ENCODE results near the gene MYMX.
A peak's percentile ranks its signal among the peaks of the same experiment; 100 is the strongest.
"Not testable (repeated sequence)": the region's sequence is repeated elsewhere in the genome, so short reads cannot be mapped to it uniquely, and the experiment has no call there.

The MYMX gene

DNA sequence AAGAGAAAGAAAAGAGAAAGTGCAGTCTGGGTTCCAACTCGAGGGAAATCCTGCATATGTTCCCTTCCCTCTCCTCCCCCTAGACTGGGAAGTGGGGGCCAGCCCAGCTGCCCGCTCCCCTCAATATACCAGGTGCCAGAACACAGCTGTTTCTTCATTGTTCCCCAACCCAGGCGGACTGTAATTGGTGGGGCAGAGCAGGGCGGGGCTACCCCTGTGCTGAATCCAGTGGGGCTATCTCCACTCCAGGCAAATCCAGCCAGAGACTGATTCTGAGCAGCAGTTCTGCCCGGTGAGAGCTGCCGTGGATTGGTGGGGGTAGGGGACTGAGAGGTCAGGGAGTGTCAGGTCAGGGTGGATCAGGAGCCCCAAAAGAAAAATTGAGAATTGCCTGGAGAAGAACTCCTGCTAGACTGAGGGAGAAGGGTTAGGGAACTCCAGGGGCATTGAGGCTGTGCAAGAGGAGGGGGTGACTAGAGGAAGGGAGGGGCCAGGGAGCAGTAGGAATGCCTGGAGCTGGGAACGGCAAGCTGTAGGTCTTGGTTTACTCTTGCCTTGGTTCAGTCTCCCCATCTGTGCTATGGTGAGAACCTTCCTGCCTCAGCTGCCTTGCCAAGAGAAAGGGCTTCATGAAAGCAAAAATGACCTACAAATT lies at the start of gene MYMX:
Gene MYMX (plus strand): TSS at position 250 of the 655 bp plus-strand sequence. CDS start 546 bp downstream, outside the sequence.
- no peak for DNase-seq

DNA sequence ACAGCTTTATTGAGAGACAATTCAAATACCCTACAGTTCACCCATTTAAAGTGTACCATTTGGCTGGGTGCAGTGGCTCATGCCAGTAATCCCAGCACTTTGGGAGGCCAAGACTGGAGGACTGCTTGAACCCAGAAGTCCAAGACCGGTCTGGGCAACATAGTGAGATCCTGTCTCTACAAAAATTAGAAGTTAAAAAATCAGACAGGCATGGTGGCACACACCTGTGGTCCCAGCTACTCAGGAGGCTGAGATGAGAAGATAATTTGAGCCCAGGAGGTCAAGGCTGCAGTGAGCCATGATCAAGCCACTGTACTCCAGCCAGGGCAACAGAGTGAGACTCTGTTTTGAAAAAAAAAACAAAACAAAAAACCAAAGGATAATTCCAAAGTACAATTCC lies 49.2 kb upstream of the MYMX start:
- no peak for DNase-seq

DNA sequence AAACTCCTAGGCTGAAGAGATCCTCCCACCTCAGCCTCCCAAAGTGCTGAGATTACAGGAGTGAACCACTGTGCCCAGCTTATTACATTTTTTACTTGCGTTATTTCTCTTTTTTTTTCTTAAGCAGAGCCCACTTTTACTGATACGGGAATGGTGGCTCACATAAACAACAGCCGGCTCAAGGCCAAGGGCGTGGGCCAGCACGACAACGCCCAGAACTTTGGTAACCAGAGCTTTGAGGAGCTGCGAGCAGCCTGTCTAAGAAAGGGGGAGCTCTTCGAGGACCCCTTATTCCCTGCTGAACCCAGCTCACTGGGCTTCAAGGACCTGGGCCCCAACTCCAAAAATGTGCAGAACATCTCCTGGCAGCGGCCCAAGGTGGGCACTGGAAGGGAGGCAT lies 47.6 kb upstream of the MYMX start:
- no peak for DNase-seq

DNA sequence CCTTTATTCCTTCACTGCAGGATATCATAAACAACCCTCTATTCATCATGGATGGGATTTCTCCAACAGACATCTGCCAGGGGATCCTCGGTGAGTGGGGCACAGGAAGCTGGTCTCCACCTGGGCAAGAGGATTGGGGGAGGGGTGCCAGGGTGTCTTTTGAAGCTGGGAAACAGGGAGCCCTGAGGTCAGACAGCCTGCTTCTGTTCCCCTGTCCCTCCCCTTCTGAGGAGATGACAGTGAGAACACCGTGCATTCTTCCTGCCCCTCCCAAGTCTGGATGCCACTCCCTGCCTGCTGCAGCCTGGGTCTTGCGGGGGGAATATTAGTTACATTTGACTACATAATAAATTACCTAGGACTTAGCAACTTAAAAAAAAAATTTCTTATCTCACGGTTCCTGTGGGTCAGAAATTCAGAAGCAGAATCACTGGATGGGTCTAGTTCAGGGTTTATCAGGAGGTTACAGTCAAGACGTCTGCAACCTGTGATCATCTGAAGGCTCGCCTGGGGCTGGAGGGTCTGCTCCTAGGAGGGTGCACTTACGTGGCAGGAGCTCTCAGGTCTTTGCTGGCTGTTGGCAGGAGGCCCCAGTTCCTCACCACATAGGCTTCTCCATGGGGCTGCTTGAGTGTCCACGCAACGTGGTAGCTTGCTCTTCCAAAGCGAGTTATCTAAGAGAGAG lies 46.7 kb upstream of the MYMX start:
- DNase-seq = no peak

DNA sequence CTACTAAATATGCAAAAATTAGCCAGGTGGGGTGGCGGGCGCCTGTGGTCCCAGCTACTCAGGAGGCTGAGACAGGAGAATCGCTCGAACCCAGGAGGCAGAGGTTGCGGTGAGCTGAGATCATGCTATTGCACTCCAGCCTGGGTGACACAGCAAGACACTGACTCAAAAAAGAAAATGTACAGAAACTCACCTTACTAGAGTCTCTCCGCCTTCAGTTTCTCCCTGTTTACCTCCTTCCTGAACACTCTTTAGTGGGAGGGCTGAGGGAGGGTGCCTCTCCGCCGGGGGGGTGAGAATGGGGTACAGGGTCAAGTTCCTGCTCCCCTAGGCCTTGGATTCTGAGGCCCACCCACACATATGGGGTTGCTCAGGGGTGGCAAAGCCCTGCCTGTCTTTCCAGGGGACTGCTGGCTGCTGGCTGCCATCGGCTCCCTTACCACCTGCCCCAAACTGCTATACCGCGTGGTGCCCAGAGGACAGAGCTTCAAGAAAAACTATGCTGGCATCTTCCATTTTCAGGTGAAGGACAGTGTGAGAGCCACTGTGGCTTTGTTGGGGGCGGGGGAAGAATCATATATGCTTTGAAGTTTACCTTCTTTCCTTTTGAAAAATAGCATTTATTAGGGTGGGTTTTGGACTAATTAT lies 44.7 kb upstream of the MYMX start:
- DNase-seq = no peak

DNA sequence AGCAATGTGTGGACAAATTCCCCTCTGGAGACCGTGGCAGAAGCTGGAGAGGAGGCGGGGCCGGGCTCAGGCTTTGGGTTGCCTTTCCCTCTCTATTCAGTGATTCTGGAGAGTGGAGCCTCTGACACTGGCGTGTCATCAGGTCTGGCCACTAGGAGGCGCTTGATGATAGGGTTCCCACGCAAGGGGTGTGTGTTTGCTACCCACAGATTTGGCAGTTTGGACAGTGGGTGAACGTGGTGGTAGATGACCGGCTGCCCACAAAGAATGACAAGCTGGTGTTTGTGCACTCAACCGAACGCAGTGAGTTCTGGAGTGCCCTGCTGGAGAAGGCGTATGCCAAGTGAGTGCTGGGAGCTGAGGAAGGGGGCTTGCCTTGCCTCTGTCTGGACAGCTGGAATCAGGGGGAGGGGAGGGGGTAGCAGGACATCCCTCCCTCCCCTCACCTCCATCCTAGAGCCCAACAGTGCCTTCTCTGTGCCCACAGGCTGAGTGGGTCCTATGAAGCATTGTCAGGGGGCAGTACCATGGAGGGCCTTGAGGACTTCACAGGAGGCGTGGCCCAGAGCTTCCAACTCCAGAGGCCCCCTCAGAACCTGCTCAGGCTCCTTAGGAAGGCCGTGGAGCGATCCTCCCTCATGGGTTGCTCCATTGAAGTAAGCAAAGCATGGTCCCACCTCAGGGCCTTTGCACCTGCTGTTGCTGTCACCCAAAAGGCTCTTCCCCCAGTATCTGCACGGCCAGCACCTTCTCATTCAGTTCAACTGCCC lies 43.8 kb upstream of the MYMX start:
- peak; percentile 20 to 56 for DNase-seq

DNA sequence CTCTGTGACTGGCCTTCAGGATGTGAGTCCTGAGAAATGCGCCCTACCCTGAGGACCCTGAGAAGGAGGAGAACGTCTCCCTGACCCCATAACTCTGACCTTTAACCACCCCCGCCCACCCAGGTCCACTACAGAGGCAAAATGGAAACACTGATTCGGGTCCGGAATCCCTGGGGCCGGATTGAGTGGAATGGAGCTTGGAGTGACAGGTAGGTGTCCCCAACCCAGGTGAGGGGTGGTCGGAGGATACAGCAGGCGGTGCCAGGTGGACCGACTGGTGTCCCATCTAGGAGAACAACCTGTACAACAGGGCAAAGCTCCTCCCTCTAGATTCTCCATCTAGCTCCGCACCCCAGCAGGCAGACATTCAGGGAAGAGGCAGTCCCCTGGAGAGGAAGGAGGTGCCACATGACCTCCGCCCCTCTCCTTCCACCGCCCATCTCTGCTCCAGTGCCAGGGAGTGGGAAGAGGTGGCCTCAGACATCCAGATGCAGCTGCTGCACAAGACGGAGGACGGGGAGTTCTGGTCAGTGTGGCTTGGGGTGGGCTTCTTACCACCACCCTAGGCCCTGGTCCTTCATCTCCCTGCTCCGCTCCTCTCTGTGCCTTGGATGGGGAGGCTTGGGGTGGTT lies 40.5 kb upstream of the MYMX start:
- DNase-seq = no peak

DNA sequence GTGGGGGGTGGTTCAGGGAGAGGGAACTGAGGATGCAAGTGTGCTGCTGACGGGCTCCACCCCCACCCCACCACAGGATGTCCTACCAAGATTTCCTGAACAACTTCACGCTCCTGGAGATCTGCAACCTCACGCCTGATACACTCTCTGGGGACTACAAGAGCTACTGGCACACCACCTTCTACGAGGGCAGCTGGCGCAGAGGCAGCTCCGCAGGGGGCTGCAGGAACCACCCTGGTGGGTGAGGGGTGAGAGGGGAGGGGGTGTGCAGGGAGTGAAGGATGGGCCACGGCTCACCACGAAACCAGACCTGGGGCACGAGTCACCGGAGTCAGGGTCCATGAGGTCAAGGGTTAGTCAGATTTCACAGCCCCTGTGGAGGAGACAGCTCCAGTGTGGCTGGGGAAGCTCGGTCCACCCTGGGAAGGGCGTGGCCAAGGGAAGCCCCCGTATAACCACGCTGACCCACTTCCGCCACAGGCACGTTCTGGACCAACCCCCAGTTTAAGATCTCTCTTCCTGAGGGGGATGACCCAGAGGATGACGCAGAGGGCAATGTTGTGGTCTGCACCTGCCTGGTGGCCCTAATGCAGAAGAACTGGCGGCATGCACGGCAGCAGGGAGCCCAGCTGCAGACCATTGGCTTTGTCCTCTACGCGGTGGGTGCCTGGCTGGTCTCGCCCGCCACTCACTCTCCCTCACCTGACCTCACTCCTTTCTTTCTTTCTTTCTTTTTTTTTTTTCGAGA lies 39.8 kb upstream of the MYMX start:
- no peak for DNase-seq

DNA sequence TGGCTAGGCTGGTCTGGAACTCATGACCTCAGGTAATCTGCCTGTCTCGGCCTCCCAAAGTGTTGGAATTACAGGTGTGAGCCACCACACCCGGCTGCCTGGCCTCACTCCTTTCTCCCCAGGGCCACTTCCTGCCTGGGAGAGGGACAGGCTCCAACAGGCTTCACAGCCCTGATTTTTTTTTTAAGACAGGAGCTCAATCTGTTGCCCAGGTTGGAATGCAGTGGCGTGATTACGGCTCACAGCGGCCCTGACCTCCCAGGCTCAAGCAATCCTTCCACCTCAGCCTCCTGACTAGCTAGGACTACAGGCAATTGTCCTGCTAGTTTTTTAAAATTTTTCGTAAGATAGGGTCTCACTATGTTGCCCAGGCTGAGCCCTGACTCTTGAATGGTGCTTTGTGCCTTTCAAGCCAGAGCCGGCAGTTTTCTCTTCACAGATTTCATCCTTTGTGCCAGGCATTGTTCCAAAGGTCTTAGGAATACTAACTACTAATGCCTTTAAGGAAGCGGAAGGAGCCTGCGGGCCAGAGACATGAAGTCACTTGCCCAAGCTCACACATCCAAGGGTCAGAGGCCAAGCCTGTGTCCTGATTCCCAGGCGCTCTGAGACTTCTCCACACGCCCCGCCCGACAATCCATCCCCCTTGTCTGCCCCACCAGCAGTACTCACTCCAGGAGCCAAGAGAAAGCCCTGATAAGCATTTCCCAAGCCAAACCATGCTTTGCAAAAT lies 38.9 kb upstream of the MYMX start:
- DNase-seq = no peak

DNA sequence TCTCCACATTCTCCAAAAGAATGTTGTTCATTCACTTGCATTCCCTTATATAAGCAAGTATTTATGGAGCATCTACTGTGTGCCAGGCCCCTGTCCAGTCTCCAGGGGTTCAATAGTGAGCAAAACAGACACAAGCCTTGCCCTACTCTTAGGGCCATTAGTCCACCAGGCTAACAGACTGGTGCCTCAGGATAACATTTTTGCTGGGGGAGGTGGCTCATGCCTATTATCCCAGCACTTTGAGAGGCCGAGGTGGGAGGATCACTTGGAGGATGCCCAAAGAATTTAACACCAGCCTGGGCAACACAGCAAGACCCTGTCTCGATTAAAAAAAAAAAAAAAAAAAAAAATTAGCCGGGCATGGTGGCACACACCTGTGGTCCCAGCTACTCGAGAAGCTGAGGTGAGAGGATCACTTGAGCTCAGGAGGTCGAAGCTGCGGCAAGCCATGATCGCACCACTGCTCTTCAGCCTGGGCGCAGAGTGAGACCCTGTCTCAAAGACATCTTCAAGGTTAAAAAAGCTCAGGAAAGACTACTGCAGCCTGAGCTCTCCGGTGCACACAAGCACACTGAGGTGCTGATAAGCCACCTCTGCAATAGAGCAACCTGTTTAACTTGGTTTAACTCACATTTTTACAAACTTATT lies 38.2 kb upstream of the MYMX start:
- DNase-seq = no peak

DNA sequence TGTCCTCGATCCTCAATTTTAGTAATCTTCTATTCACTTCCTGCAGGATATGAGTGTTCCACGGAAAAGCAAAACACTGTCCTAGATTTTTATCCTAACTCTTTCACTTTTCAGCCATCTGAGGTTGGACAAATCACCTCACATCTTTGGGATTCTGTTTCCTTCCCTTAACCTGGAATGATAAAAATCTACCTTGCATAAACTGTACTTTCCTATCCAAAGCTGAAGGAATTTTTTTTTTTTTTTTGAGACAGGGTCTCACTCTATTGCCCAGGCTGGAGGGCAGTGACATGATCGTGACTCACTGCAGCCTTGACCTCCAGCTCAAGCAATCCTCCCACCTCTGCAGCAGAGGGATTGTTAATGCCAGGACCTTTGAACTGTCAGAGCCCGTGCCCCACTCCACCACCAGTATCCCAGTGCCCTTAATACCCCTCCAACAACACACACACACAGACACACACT lies 37.6 kb upstream of the MYMX start:
- DNase-seq = no peak

DNA sequence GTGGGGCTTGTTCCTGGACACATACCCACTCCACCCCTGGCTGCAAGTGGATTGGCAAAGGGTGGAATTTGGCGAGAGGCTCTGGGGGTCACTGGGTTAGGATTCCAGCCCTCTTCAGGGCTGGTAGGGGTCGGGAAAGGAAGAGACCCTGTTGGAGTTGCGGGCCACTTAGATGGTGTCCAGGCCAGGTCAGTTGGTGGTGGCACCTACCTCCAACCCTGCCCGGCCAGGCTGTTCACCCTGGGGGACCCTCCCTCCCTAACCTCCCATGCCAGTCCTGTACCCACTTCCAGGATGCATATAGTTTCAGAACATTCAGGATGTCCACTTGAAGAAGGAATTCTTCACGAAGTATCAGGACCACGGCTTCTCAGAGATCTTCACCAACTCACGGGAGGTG lies 37.1 kb upstream of the MYMX start:
- DNase-seq = no peak

DNA sequence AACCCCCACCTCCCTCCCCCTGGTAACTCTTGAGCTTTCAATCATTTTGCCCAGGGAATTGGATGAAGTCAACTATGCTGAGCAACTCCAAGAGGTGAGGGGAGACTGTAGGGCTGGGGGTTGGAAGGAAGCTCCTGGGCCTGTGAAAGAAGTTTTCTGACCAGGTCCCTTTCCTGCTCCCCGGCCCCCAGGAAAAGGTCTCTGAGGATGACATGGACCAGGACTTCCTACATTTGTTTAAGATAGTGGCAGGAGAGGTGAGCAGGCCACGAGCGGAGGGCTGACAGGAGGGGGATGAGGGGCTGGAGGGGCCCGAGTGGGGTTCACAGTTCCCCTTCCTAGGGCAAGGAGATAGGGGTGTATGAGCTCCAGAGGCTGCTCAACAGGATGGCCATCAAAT lies 36.3 kb upstream of the MYMX start:
- no peak for DNase-seq

DNA sequence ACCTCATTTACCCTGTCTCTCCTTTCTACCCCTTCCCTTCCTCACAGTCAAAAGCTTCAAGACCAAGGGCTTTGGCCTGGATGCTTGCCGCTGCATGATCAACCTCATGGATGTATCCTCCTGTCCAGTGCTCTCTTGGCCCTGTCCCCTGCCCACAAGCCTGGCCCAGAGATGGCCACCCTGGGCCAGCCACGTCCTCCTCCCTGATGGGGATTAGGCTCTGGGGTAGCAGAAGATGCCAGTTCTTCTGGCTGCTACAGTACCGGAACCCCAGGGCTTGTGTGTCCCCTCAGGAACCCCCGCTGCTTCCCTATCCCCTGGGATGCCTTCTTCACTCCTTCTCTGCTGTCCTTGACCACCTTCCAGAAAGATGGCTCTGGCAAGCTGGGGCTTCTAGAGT lies 35.8 kb upstream of the MYMX start:
- no peak for DNase-seq

DNA sequence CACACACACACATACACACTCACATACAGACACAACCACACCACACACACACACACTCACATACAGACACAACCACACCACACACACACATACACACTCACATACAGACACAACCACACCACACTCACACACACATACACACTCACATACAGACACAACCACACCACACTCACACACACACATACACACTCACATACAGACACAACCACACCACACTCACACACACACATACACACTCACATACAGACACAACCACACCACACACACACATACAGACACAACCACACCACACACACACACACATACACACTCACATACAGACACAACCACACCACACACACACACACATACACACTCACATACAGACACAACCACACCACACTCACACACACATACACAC lies 34.9 kb upstream of the MYMX start:
- DNase-seq = not testable (repeated sequence)

DNA sequence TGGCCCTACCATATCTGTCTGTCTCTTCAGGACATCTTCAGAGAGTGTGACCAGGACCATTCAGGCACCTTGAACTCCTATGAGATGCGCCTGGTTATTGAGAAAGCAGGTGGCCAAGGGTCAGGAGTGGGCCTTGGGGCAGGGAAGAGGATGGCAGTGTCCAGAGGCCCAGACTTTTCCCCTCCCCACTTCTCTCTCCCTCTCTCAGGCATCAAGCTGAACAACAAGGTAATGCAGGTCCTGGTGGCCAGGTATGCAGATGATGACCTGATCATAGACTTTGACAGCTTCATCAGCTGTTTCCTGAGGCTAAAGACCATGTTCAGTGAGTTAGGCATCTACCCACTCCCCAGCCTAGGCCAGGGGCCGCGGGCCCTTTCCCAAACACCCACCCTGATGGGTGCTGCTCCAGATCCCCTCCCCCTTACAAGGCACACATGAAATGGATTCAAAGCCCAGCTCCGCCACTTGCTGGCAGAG lies 33.8 kb upstream of the MYMX start:
- DNase-seq = no peak

DNA sequence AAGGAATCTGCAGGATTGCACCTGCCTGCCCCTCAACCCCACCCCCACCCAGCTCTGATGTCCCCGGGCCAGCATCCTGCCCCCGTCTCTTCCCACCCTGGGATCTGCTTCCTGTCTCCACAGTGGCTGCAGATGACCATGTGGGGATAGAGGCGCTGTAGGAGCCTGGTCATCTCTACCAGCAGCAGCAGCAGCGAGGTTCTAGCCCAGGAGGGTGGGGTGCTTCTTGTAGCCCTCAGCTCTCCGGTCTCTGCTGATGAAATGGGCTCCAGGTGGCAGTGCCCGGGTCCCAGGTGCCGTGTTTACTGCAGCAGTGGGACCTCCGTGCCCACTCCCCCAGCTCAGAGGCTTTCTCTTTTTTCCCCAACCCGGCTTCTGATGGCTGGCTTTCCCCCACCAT lies 32.9 kb upstream of the MYMX start:
- DNase-seq = no peak

DNA sequence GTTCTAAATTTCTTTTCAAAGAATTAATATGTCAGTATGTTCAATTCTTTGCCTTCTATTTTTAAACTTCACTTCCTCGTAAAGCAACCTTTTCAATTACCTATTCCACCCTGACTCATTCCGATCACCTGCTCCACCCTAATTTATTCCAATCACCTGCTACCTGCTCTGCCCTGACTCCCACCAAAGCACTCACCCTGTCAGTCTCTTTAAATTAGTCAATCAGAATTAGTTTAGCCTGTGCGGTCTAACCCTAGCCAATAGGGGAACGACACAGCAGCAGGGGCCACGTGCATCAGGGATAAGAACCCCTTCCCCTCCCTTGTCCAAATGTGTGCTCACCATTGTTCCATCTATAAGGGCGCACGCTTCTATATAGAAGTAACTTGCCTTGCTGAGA lies 31.4 kb upstream of the MYMX start:
- DNase-seq = not testable (repeated sequence)

DNA sequence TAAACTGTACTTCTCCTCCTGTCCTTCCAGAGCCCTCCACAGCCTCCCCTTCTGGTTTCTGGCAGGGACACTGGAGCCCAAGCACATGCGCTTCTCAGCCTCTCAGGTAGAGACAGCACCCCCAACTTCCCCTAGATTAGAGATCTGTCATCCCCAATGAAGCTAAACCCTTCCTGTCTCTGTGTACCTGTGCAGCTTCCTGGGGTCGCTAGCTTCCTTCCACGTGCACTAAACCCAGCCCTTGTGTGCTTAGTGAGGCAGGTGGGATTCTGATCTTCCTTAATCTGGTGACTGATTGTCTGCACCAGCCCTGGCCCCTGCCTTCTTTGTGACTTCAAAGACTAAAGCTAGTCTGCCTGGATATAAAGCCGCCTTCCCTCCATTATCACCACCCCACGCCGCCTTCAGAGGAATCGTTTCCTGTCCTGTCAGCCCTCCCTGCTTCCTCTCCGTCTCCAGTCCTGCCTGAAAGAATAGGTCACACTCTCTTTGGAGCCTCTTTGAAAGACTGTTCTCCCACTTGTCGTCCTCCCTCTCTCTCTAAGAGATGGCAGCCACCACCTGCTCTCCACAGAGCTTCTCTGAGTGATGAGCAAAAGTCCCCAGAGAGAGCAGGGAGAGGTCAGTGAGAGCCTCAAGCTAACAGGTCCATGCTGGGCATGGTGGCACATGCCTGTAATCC lies 30.6 kb upstream of the MYMX start:
- DNase-seq = no peak

DNA sequence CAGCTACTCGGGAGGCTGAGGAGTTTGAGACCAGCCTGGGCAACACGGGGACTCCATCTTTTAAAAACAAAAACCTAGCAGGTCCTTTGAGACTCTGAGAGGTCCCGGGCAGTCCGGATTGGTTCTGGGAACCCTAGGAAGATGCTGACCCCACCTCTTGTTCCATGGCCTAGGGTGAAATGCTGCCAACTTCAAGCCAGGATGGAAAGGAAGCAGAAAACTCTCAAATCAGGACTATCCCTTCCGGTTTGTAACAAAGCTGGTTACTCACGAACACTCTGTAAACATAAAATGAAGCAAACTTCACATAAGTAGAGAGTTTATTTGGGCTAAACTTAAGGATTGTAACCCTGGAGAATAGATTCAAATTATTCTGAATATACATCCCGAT lies 30.1 kb upstream of the MYMX start:
- no peak for DNase-seq

Measured in NCI-H1930 (cell line).